ENCODE results near the gene GPR171. TPM values are rescaled to one million over a fixed set of nuclear protein-coding genes. Genes with fewer than 3 reads are reported as not detected.

Gene GPR171
- total RNA-seq, 4 donors from 2014 or later, result 2.8 to 10.6 (median 4.7) TPM

DNA sequence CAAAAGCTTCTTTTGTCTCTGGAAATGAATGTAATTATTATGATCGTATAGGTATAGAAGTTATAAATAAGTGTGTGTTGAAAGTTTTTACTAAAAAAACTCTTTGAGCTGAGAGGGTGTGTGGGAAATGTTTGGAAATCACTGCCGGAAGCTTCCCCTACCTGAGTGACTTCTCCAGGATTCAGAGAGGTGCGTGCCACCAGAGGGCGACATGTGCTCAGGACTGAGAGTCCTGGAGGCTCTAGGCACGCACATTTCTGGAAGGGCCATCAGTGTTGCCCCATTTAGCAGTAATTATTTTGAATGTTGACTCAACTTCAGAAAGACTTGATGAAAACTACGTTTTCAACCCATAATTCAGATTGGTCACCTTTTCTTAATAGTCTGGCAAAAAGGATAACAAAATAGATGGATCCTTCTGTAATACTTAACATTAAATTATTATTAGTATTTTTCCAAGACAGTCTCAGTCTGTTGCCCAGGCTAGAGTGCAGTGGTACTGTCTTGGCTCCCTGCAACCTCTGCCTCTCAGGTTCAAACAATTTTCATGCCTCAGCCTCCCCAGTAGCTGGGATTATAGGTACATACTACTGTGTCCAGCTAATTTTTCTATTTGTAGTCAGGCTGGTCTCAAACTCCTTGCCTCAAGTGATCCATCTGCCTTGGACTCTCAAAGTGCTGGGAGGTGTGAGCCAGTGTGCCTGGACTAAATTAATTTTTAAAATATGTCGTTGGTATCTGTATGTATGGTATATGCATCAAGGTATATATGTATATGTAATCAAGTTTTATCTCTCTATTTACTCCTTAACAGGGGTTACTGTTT lies 34.5 kb downstream of the GPR171 start:
- TF ChIP-seq, protein P1, sequence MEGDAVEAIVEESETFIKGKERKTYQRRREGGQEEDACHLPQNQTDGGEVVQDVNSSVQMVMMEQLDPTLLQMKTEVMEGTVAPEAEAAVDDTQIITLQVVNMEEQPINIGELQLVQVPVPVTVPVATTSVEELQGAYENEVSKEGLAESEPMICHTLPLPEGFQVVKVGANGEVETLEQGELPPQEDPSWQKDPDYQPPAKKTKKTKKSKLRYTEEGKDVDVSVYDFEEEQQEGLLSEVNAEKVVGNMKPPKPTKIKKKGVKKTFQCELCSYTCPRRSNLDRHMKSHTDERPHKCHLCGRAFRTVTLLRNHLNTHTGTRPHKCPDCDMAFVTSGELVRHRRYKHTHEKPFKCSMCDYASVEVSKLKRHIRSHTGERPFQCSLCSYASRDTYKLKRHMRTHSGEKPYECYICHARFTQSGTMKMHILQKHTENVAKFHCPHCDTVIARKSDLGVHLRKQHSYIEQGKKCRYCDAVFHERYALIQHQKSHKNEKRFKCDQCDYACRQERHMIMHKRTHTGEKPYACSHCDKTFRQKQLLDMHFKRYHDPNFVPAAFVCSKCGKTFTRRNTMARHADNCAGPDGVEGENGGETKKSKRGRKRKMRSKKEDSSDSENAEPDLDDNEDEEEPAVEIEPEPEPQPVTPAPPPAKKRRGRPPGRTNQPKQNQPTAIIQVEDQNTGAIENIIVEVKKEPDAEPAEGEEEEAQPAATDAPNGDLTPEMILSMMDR (IDR thresholded peaks at IDR 0.05), result peak in 2 of 3 donors; percentile 21 to 26
- DNase-seq (ENCODE audit: low spot score) (peak; percentile 59), ATAC-seq (ENCODE audit: low FRiP score) (peak; percentile 72)

DNA sequence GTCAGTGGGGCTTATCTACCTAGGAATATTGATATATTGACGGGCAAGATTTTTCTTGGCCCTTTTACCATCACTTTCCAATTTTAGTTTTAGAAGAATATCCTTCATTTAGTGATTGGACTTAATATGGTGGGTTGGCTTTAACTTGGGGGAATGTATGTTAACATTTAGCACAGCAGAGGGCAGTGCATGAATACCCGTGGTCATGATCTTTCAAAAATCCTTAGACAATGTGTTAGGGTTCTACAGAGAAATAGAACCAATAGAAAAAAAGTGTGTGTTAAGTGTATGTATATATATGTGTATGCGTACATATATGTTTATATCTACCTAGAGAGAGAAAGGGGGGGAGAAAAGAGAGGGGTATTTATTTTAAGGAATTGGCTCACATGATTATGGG lies 36.9 kb downstream of the GPR171 start:
- TF ChIP-seq, protein P1 (IDR thresholded peaks at IDR 0.05), result no peak
- ATAC-seq (ENCODE audit: low FRiP score) (no peak), DNase-seq (ENCODE audit: low spot score) (no peak)

DNA sequence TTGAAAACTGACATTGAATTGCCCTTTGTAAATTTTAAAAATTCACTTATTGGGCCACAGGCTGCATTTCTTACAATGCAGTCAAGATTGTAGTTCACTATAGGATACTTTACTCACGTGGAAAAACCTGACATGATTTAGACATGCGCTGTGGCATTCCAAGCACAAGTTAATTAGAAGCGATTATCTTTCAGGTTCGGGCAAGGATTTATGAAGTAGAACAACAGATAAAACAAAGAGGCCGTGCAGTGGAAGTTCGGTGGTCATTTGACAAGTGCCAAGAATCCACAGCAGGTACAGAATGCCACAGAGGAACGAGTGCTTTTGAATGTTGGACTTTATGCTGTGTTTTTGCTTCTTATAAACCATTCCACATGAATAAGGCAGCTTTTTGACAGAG lies 37.8 kb downstream of the GPR171 start:
- no peak for DNase-seq (ENCODE audit: low spot score)
- ATAC-seq (ENCODE audit: low FRiP score), result no peak
- TF ChIP-seq, protein P1 (IDR thresholded peaks at IDR 0.05), result no peak

DNA sequence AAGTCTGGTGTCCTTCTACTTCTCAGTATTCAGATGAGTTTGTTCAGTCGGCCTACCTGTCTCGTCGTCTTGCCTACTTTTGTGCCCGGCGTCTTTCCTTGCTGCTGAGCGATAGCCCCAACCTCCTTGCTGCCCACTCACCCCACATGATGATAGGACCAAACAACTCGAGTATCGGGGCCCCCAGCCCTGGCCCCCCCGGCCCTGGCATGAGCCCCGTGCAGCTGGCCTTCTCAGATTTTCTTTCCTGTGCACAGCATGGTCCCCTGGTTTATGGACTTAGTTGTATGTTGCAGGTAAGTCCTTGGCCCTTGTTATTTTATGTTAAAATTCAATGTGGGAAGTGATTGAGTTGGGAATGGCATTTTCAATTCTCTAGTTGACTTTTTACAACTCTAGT lies 43.2 kb downstream of the GPR171 start:
- TF ChIP-seq, protein P1 (IDR thresholded peaks at IDR 0.05), result no peak
- ATAC-seq (ENCODE audit: low FRiP score) (no peak), DNase-seq (ENCODE audit: low spot score) (no peak)

- TF ChIP-seq, protein P1 (IDR thresholded peaks at IDR 0.05), result no peak
- ATAC-seq (ENCODE audit: low FRiP score) (no peak), DNase-seq (ENCODE audit: low spot score) (no peak)
Measured at GRCh38 chr3:151156618-151157216, 46.3 kb downstream of the GPR171 start.

DNA sequence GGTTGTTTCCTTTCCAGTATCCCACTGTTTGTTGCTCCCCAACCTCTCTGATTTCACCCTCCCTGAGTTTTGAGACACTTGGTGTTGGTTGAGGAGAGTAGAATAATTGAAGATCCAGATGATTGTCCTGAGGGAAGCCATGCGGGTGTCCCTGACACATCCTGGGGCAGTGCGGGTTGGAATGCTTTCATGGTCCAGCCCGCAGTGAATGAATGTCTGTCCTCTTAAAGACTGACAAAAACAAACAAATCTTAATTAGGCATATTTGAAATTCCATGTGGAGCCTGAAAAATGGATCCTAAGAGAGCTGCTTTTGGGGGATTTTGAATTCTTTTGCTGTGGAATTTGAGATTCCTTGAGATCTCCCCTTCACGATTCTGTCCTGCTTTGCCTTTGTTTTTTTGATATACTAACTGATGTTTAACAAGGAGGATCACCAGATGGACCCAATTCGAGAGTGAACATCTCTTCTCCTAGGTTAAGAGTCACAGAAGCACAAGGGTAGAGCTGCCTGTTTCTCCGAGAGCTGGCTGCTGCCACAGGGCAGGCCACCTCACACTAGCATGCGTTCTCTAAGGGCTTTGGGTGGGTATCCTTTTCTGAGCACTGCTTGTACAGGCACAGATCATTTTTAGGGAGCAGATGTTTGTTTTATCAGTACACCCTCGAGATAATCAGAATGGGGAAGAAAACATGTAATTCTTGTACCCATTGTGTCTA lies 47.4 kb downstream of the GPR171 start:
- TF ChIP-seq, protein P1 (IDR thresholded peaks at IDR 0.05), result no peak
- DNase-seq (ENCODE audit: low spot score) (no peak), ATAC-seq (ENCODE audit: low FRiP score) (no peak)
